H1 (cell line): ENCODE data around the gene MAGI2. TPM values are rescaled to one million over a fixed set of nuclear protein-coding genes. Genes with fewer than 3 reads are reported as not detected.

Experiments
- BACH1 ChIP-seq: IDR thresholded peaks from 2 replicates; pipeline ENCODE4 v1.6.1; 2012; ENCODE audit warnings: low read length, improper control_type of control experiment
- SIX5 ChIP-seq: IDR thresholded peaks from 2 replicates; pipeline ENCODE4 v1.6.1; 2011; ENCODE audit warnings: mild to moderate bottlenecking, low read depth, low read length
- polyA plus RNA-seq, 7 experiments: library from polyadenylated mRNA; depleted of rRNA in 3 of 7; stranded (reverse) in 5 of 7; unstranded in 2 of 7; fragments of >200 nt in 5 of 7; fragments of 200-250 nt in 2 of 7; gene quantifications; 1 replicate in 5 of 7; 2 replicates in 1 of 7; 4 replicates in 1 of 7; pipeline versions ENCODE4 v1.2.1 to v1.2.3, GENCODE V29; 2011 to 2013; ENCODE audit warnings: missing spikeins in 2 of 7, mixed read lengths in 2 of 7
- total RNA-seq: library from RNA; stranded (reverse); fragmentation: NEBNext Ultra II Directional; extraction: Animal tissue kit (Norgen Biotek cat#: 25700); gene quantifications from 2 replicates; pipeline ENCODE4 v1.2.1, GENCODE V29; 2021
- TF ChIP-seq, protein P1 (sequence below), 3 experiments: IDR thresholded peaks; 1 replicate in 2 of 3; 2 replicates in 1 of 3; pipeline versions ENCODE4 v1.5.1 to v1.6.1; 2011; ENCODE audit warnings: low read length in 3 of 3, mild to moderate bottlenecking in 3 of 3, inconsistent platforms in 2 of 3, low read depth in 1 of 3, moderate library complexity in 1 of 3; ENCODE audit not compliant: insufficient read depth in 1 of 3; ENCODE audit errors: control extremely low read depth in 1 of 3

The MAGI2 gene
- total and polyA plus RNA-seq, 2 of the 8 experiments (the other 6 are each of a cell fraction or from before 2014, with no cell fraction given) = 6.0 to 27.3 TPM

DNA sequence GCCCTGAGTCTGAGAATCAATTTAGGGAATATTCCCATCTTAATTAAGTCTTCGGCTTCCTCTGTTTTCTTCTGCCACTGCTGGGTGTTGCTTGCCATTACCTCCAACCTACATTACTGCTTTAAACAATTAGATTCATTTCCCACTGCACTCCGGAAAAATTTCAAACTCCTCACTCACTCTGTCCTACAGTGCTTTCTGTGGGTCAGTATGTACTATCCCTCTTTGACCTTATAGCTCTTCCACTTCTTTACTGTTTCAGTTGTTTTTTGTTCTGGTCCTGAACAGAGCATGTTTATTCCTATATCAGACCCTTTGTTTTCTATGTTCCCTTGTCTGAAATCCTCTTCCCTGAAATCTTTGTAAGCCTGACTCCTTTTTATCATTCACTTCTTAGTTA lies 160.6 kb downstream of the MAGI2 start (continued):
- TF ChIP-seq, protein P1, sequence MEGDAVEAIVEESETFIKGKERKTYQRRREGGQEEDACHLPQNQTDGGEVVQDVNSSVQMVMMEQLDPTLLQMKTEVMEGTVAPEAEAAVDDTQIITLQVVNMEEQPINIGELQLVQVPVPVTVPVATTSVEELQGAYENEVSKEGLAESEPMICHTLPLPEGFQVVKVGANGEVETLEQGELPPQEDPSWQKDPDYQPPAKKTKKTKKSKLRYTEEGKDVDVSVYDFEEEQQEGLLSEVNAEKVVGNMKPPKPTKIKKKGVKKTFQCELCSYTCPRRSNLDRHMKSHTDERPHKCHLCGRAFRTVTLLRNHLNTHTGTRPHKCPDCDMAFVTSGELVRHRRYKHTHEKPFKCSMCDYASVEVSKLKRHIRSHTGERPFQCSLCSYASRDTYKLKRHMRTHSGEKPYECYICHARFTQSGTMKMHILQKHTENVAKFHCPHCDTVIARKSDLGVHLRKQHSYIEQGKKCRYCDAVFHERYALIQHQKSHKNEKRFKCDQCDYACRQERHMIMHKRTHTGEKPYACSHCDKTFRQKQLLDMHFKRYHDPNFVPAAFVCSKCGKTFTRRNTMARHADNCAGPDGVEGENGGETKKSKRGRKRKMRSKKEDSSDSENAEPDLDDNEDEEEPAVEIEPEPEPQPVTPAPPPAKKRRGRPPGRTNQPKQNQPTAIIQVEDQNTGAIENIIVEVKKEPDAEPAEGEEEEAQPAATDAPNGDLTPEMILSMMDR (IDR thresholded peaks at IDR 0.05; ENCODE audit: control extremely low read depth in 1 of 3, insufficient read depth in 1 of 3, low read depth in 1 of 3, low read length in 3 of 3) = no peak
- TF ChIP-seq SIX5 (no peak), BACH1 (no peak)
